Measurements from ENCODE around the gene FETUB. TPM values are rescaled to one million over a fixed set of nuclear protein-coding genes. Genes with fewer than 3 reads are reported as not detected.
"Not testable (repeated sequence)": the region's sequence is repeated elsewhere in the genome, so short reads cannot be mapped to it uniquely, and the experiment has no call there.

Gene FETUB
- total RNA-seq, 1 donor from 2014 or later = not detected

GRCh38 chr3:186664506-186664905, 24.3 kb downstream of the FETUB start:
- intact Hi-C loops (cut with DNase I) = no loop called here
- DNase-seq (ENCODE audit: low spot score) = no peak

GRCh38 chr3:186665625-186666188, 25.5 kb downstream of the FETUB start, which contains the start of gene HRG:
Gene HRG (plus strand): TSS chr3:186666014. CDS start chr3:186666032, 18 bp downstream.
- no peak for DNase-seq (ENCODE audit: low spot score)
- intact Hi-C loops (cut with DNase I) = no loop called here

GRCh38 chr3:186668426-186668825, 28.2 kb downstream of the FETUB start:
- intact Hi-C loops (cut with DNase I) = no loop called here
- no peak for DNase-seq (ENCODE audit: low spot score)

- DNase-seq (ENCODE audit: low spot score) = no peak
Measured at GRCh38 chr3:186669378-186670084, 29.3 kb downstream of the FETUB start.

GRCh38 chr3:186670155-186670554, 30.0 kb downstream of the FETUB start:
- DNase-seq (ENCODE audit: low spot score) = no peak
- intact Hi-C loops (cut with DNase I) = no loop called here

More at GRCh38 chr3:186669378-186670084, 29.3 kb downstream of the FETUB start:
- intact Hi-C loops (cut with DNase I) = no loop called here

- intact Hi-C loops (cut with DNase I) = no loop called here
- DNase-seq (ENCODE audit: low spot score) = no peak
Measured at GRCh38 chr3:186671051-186671450, 30.9 kb downstream of the FETUB start.

GRCh38 chr3:186678604-186679003, 38.4 kb downstream of the FETUB start:
- intact Hi-C loops (cut with DNase I) = no loop called here

GRCh38 chr3:186679151-186679550, 39.0 kb downstream of the FETUB start:
- intact Hi-C loops (cut with DNase I) = no loop called here
- DNase-seq (ENCODE audit: low spot score) = no peak

More at GRCh38 chr3:186678604-186679003, 38.4 kb downstream of the FETUB start:
- no peak for DNase-seq (ENCODE audit: low spot score)

- no peak for DNase-seq (ENCODE audit: low spot score)
- intact Hi-C loops (cut with DNase I) = no loop called here
Measured at GRCh38 chr3:186680869-186681268, 40.7 kb downstream of the FETUB start.

GRCh38 chr3:186682812-186683211, 42.6 kb downstream of the FETUB start:
- intact Hi-C loops (cut with DNase I) = no loop called here
- DNase-seq (ENCODE audit: low spot score) = no peak

- DNase-seq (ENCODE audit: low spot score) = no peak
- intact Hi-C loops (cut with DNase I) = no loop called here
Measured at GRCh38 chr3:186683979-186684378, 43.8 kb downstream of the FETUB start.

GRCh38 chr3:186686475-186686874, 46.3 kb downstream of the FETUB start:
- intact Hi-C loops (cut with DNase I); DNase-seq (ENCODE audit: low spot score): not testable (repeated sequence)

- DNase-seq (ENCODE audit: low spot score) = no peak
- intact Hi-C loops (cut with DNase I) = no loop called here
Measured at GRCh38 chr3:186687120-186687651, 47.0 kb downstream of the FETUB start.

GRCh38 chr3:186690304-186690703, 50.1 kb downstream of the FETUB start:
- intact Hi-C loops (cut with DNase I) = not testable (repeated sequence)

GRCh38 chr3:186691676-186692075, 51.5 kb downstream of the FETUB start:
- DNase-seq (ENCODE audit: low spot score) = no peak
- intact Hi-C loops (cut with DNase I) = no loop called here

More at GRCh38 chr3:186690304-186690703, 50.1 kb downstream of the FETUB start:
- DNase-seq (ENCODE audit: low spot score) = not testable (repeated sequence)

- DNase-seq (ENCODE audit: low spot score) = no peak
Measured at GRCh38 chr3:186693843-186694242, 53.6 kb downstream of the FETUB start.

GRCh38 chr3:186694288-186695032, 54.3 kb downstream of the FETUB start:
- DNase-seq (ENCODE audit: low spot score) = no peak
- intact Hi-C loops (cut with DNase I) = no loop called here

More at GRCh38 chr3:186693843-186694242, 53.6 kb downstream of the FETUB start:
- intact Hi-C loops (cut with DNase I) = no loop called here

- intact Hi-C loops (cut with DNase I) = no loop called here
Measured at GRCh38 chr3:186696522-186696921, 56.3 kb downstream of the FETUB start.

GRCh38 chr3:186697510-186697909, 57.3 kb downstream of the FETUB start:
- DNase-seq (ENCODE audit: low spot score) = no peak
- intact Hi-C loops (cut with DNase I) = no loop called here

More at GRCh38 chr3:186696522-186696921, 56.3 kb downstream of the FETUB start:
- DNase-seq (ENCODE audit: low spot score) = no peak

- intact Hi-C loops (cut with DNase I) = no loop called here
- no peak for DNase-seq (ENCODE audit: low spot score)
Measured at GRCh38 chr3:186700267-186700666, 60.1 kb downstream of the FETUB start.
